ENCODE results near the gene VMP1.
"Not testable (repeated sequence)": the region's sequence is repeated elsewhere in the genome, so short reads cannot be mapped to it uniquely, and the experiment has no call there.

DNA sequence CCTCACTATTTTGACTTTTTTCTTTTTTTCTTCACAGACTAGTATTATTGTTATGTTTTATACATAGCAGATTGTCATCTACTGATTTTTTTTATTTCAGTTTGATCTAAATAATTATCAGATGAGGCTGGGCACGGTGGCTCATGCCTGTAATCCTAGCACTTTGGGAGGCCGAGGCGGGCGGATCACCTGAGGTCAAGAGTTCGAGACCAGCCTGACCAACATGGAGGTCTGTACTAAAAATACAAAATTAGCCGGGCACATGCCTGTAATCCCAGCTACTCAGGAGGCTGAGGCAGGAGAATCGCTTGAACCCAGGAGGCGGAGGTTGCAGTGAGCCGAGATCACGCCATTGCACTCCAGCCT lies 85.0 kb downstream of the VMP1 start:
- TF ChIP-seq, protein P1, sequence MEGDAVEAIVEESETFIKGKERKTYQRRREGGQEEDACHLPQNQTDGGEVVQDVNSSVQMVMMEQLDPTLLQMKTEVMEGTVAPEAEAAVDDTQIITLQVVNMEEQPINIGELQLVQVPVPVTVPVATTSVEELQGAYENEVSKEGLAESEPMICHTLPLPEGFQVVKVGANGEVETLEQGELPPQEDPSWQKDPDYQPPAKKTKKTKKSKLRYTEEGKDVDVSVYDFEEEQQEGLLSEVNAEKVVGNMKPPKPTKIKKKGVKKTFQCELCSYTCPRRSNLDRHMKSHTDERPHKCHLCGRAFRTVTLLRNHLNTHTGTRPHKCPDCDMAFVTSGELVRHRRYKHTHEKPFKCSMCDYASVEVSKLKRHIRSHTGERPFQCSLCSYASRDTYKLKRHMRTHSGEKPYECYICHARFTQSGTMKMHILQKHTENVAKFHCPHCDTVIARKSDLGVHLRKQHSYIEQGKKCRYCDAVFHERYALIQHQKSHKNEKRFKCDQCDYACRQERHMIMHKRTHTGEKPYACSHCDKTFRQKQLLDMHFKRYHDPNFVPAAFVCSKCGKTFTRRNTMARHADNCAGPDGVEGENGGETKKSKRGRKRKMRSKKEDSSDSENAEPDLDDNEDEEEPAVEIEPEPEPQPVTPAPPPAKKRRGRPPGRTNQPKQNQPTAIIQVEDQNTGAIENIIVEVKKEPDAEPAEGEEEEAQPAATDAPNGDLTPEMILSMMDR (IDR thresholded peaks at IDR 0.05; ENCODE audit: low read depth, low read length, poor library complexity, severe bottlenecking), result not testable (repeated sequence)
- not testable (repeated sequence) for TF ChIP-seq EZH2phosphoT487 (IDR thresholded peaks at IDR 0.05; ENCODE audit: borderline replicate concordance, low read length)
